Mesenchymal stem cell (in vitro differentiated cells and primary cell): ENCODE results near the gene CLCN3.

Experiments used
- DNase-seq: peaks from one replicate; pipeline ENCODE4 v3.0.0-alpha.2; 2013
- H2AFZ ChIP-seq: one replicate; pipeline ENCODE4 v1.6.1; 2013; ENCODE audit warnings: low read depth, mild to moderate bottlenecking, control low read depth, inconsistent platforms, low read length, moderate library complexity
- H2AK5ac ChIP-seq: 2 replicates; pipeline ENCODE4 v1.6.1; 2013; ENCODE audit warnings: low read length, moderate library complexity, mild to moderate bottlenecking, inconsistent platforms; ENCODE audit not compliant: severe bottlenecking
- H2BK120ac ChIP-seq: one replicate; pipeline ENCODE4 v1.6.1; 2013; ENCODE audit warnings: low read depth, mild to moderate bottlenecking, inconsistent platforms, low read length, moderate library complexity
- H2BK12ac ChIP-seq, 2 experiments: one replicate each; pipeline ENCODE4 v1.6.1; 2013; ENCODE audit warnings: inconsistent platforms in 2 of 2, low read length in 2 of 2, mild to moderate bottlenecking in 2 of 2, moderate library complexity in 2 of 2, control low read depth in 1 of 2
- H2BK15ac ChIP-seq: one replicate; pipeline ENCODE4 v1.6.1; 2013; ENCODE audit warnings: mild to moderate bottlenecking, low read depth, inconsistent platforms; ENCODE audit not compliant: poor library complexity, severe bottlenecking
- H2BK5ac ChIP-seq: 2 replicates; pipeline ENCODE4 v1.6.1; 2013; ENCODE audit warnings: low read depth, mild to moderate bottlenecking, low read length, control low read depth, inconsistent platforms; ENCODE audit not compliant: poor library complexity, severe bottlenecking
- H3K14ac ChIP-seq, 2 experiments: one replicate each; pipeline ENCODE4 v1.6.1; 2013; ENCODE audit warnings: inconsistent platforms in 2 of 2, low read length in 2 of 2, control low read depth in 1 of 2, mild to moderate bottlenecking in 1 of 2, moderate library complexity in 1 of 2
- H3K18ac ChIP-seq, 2 experiments: one replicate each; pipeline ENCODE4 v1.6.1; 2013; ENCODE audit warnings: inconsistent platforms in 2 of 2, low read length in 2 of 2, control low read depth in 1 of 2, low read depth in 1 of 2, mild to moderate bottlenecking in 1 of 2
- H3K23ac ChIP-seq, 2 experiments: one replicate each; pipeline ENCODE4 v1.6.1; 2013; ENCODE audit warnings: inconsistent platforms in 2 of 2, low read length in 2 of 2, mild to moderate bottlenecking in 2 of 2, moderate library complexity in 2 of 2, control low read depth in 1 of 2
- H3K27ac ChIP-seq: 2 replicates; pipeline ENCODE4 v1.5.1; 2013; ENCODE audit warnings: mild to moderate bottlenecking, moderate library complexity, low read length, control low read depth, inconsistent platforms; ENCODE audit not compliant: poor library complexity, severe bottlenecking
- H3K27me3 ChIP-seq, 2 experiments: 2 replicates each; pipeline versions ENCODE4 v1.6.1 to v1.7.0; 2013; ENCODE audit warnings: low read length in 2 of 2, mild to moderate bottlenecking in 2 of 2, moderate library complexity in 2 of 2, control low read depth in 1 of 2, inconsistent platforms in 1 of 2; ENCODE audit not compliant: control insufficient read depth in 1 of 2, insufficient read depth in 1 of 2
- H3K36me3 ChIP-seq, 2 experiments: 2 replicates each; pipeline versions ENCODE4 v1.6.1 to v1.7.0; 2013; ENCODE audit warnings: low read length in 2 of 2, control low read depth in 1 of 2, inconsistent platforms in 1 of 2, low read depth in 1 of 2, mild to moderate bottlenecking in 1 of 2; ENCODE audit not compliant: insufficient read depth in 2 of 2, control insufficient read depth in 1 of 2
- H3K4ac ChIP-seq, 2 experiments: one replicate each; pipeline ENCODE4 v1.6.1; 2013; ENCODE audit warnings: inconsistent platforms in 2 of 2, low read length in 2 of 2, mild to moderate bottlenecking in 2 of 2, moderate library complexity in 2 of 2, control low read depth in 1 of 2, low read depth in 1 of 2
- H3K4me1 ChIP-seq: 2 replicates; pipeline ENCODE4 v1.6.1; 2013; ENCODE audit warnings: low read depth, low read length, control low read depth; ENCODE audit not compliant: control insufficient read depth, insufficient read depth
- H3K4me2 ChIP-seq: 2 replicates; pipeline ENCODE4 v1.6.1; 2013; ENCODE audit warnings: low read length, mild to moderate bottlenecking, inconsistent platforms; ENCODE audit not compliant: poor library complexity, severe bottlenecking
- H3K4me3 ChIP-seq, 2 experiments: 2 replicates each; pipeline versions ENCODE4 v1.5.1 to v1.7.0; 2013; ENCODE audit warnings: low read length in 2 of 2, mild to moderate bottlenecking in 2 of 2, control low read depth in 1 of 2, low read depth in 1 of 2; ENCODE audit not compliant: insufficient read depth in 1 of 2
- H3K79me1 ChIP-seq: replicated peaks from 2 replicates; pipeline ENCODE4 v1.6.1; 2013; ENCODE audit warnings: mild to moderate bottlenecking, control low read depth, low read length, inconsistent platforms; ENCODE audit not compliant: poor library complexity, severe bottlenecking
- H3K9ac ChIP-seq: 2 replicates; pipeline ENCODE4 v1.7.0; 2013; ENCODE audit warnings: mild to moderate bottlenecking, low read length, moderate library complexity
- H3K9me3 ChIP-seq: 2 replicates; pipeline ENCODE4 v1.7.0; 2013; ENCODE audit warnings: mild to moderate bottlenecking, low read length; ENCODE audit not compliant: control insufficient read depth
- H4K8ac ChIP-seq: one replicate; pipeline ENCODE4 v1.6.1; 2013; ENCODE audit warnings: inconsistent platforms, mild to moderate bottlenecking, low read length, moderate library complexity
- H4K91ac ChIP-seq: one replicate; pipeline ENCODE4 v1.6.1; 2013; ENCODE audit warnings: mild to moderate bottlenecking, low read length, inconsistent platforms
- WGBS: methylation state at CpG from one replicate; pipeline ENCODE4 v1.1.7; 2013; ENCODE audit warnings: mixed read lengths; 5-methylcytosine and 5-hydroxymethylcytosine counted together

The CLCN3 gene

DNA sequence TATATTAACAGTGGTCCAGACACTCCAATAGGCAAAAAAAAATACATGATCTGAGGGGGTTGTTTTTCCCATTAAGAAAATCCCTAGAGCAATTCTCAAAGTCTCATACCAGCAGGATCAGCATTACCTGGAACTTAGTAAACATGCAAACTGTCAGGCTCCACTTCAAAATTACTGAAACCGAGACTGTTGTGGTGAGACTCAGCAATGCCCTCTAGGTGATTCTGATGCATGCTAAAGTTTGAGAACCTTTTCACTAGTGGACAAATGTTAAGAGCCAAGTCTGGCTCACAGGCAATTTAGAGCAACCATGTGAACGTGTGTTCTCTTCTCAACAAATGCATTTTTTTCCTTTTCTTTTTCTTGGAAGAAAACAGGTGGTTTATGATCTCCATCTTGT, 38.2 kb upstream of the CLCN3 start:
- Histone ChIP-seq H4K91ac (no peak overlapping the region), H3K27ac (no peak overlapping the region), H2BK12ac (no peak overlapping the region), H3K4ac (no peak overlapping the region), H3K14ac (no peak overlapping the region), H3K27me3 (no peaks in the 10 kb centered on the region), H3K9ac (no peak overlapping the region), H4K8ac (no peak overlapping the region), H3K36me3 (peaks cover 3 to 35% of the 10 kb centered on the region in 2 experiments), H3K18ac (no peak overlapping the region), H3K4me2 (no peak overlapping the region), H2BK5ac (no peak overlapping the region), H3K23ac (no peak overlapping the region), H2AK5ac (no peak overlapping the region), H2AFZ (no peak overlapping the region), H3K4me1 (no peaks in the 10 kb centered on the region), H2BK15ac (no peak overlapping the region), H2BK120ac (no peak overlapping the region), H3K9me3 (no peaks in the 10 kb centered on the region), H3K4me3 (no peak overlapping the region), H3K79me1 (no peaks in the 10 kb centered on the region)
- no peak for DNase-seq
- 88% methylated on average over 1 of the region's 2 CpGs for WGBS

- no peaks in the 10 kb centered on the region for H3K27me3 ChIP-seq
- no peak overlapping the region for H4K91ac ChIP-seq
- no peak overlapping the region for H3K18ac ChIP-seq
- H2AK5ac ChIP-seq: no peak overlapping the region
- H3K23ac ChIP-seq: no peak overlapping the region
- no peak overlapping the region for H3K4ac ChIP-seq
- H3K4me3 ChIP-seq: no peak overlapping the region
- 100% methylated on average over 1 of the region's 3 CpGs for WGBS
- no peak overlapping the region for H2BK120ac ChIP-seq
- peak; percentile 16 for DNase-seq
- no peak overlapping the region for H2BK5ac ChIP-seq
- H3K9me3 ChIP-seq: no peaks in the 10 kb centered on the region
- H2BK12ac ChIP-seq: no peak overlapping the region
- no peak overlapping the region for H2AFZ ChIP-seq
- H4K8ac ChIP-seq: no peak overlapping the region
- no peaks in the 10 kb centered on the region for H3K79me1 ChIP-seq
- H3K27ac ChIP-seq: no peak overlapping the region
- no peak overlapping the region for H3K9ac ChIP-seq
- H3K36me3 ChIP-seq: peaks cover 3 to 35% of the 10 kb centered on the region in 2 experiments
- no peak overlapping the region for H3K14ac ChIP-seq
- H2BK15ac ChIP-seq: no peak overlapping the region
- H3K4me2 ChIP-seq: no peak overlapping the region
- H3K4me1 ChIP-seq: no peaks in the 10 kb centered on the region
Observed at GRCh38 chr4:169582706-169583105, 37.7 kb upstream of the CLCN3 start.

DNA sequence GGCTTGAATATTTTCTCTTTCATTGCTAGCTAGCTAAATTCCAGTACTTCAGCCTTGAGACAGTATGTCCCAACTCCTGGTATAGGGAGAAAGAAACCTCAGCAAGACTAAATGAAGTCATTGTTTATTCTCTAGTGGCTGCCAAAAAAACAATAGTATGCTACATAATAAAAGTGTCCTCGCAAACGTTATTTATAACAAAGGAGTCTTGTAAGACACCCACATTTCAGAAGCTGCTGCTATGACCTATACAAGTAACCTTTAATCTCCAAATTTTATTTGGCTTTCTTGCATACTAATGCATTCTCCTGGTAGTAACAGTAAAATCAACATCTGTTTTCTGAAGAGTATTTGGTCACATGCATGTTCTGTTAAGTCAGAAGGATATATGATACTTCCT, 36.8 kb upstream of the CLCN3 start:
- Histone ChIP-seq H2AK5ac (no peak overlapping the region), H2BK120ac (no peak overlapping the region), H2BK12ac (no peak overlapping the region), H3K79me1 (no peaks in the 10 kb centered on the region), H3K4me3 (no peak overlapping the region), H4K91ac (no peak overlapping the region), H3K4me1 (no peaks in the 10 kb centered on the region), H3K4me2 (no peak overlapping the region), H3K9me3 (no peaks in the 10 kb centered on the region), H3K9ac (no peak overlapping the region), H2BK15ac (no peak overlapping the region), H3K36me3 (peaks cover 3 to 43% of the 10 kb centered on the region in 2 experiments), H3K18ac (no peak overlapping the region), H3K27ac (no peak overlapping the region), H2BK5ac (no peak overlapping the region), H2AFZ (no peak overlapping the region), H3K4ac (no peak overlapping the region), H4K8ac (no peak overlapping the region), H3K14ac (no peak overlapping the region), H3K23ac (no peak overlapping the region), H3K27me3 (no peaks in the 10 kb centered on the region)
- peak; percentile 49 for DNase-seq
- WGBS: no CpG with 5 or more reads among the region's 2 CpGs

DNA sequence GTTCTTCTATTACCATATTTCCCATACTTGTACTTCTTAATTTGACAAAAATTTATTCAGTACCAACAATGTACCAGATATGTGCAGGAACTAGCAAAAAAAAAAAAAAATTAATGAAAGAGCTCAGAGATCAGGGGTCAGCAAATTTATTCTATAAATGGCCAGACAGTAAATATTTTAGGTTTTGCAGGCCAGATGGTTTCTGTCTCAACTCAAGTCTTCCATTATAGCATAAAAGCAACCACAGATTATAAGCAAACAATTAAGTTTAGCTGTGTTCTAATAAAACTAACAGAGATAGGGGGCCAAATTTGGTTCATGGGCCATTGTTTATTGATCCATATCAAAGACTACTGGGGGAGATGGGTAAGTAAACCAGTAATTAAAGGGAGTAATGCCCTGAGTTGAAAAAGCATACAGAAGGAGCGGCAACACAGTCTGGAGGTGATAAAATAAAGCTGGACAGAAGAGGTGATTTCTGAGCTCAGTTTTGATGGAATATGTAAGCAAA, 27.3 kb upstream of the CLCN3 start:
- Histone ChIP-seq H3K9me3 (no peaks in the 10 kb centered on the region), H2AK5ac (no peak overlapping the region), H3K36me3 (peaks cover 8 to 46% of the 10 kb centered on the region in 2 experiments), H2AFZ (no peak overlapping the region), H2BK120ac (no peak overlapping the region), H3K27ac (no peak overlapping the region), H3K9ac (no peak overlapping the region), H3K4ac (no peak overlapping the region), H3K4me1 (no peaks in the 10 kb centered on the region), H4K91ac (no peak overlapping the region), H3K27me3 (no peaks in the 10 kb centered on the region), H3K4me3 (no peak overlapping the region), H2BK12ac (no peak overlapping the region), H4K8ac (no peak overlapping the region), H2BK5ac (no peak overlapping the region), H3K79me1 (no peaks in the 10 kb centered on the region), H3K23ac (no peak overlapping the region), H2BK15ac (no peak overlapping the region), H3K18ac (no peak overlapping the region), H3K14ac (no peak overlapping the region), H3K4me2 (no peak overlapping the region)
- 100% methylated on average over 1 of the region's 1 CpG for WGBS
- no peak for DNase-seq
